Astrocyte of the spinal cord (primary cell): ENCODE data around the gene CHMP1B.

Experiments used
- DNase-seq: peaks from one replicate; pipeline ENCODE4 v3.0.0; 2011; ENCODE audit warnings: low read depth, low spot score
- H3K4me3 ChIP-seq: 2 replicates; pipeline ENCODE4 v1.5.1; 2011; ENCODE audit warnings: low read depth, mild to moderate bottlenecking, low read length, moderate library complexity
- in situ Hi-C: cut with HindIII; loops from 2 replicates; pipeline ENCODE4 v1.10.0; 2017; ENCODE audit warnings: low sequenced_read_pairs
- TF ChIP-seq, protein P1 (sequence below): IDR thresholded peaks from 2 replicates; pipeline ENCODE4 v1.5.1; 2012; ENCODE audit warnings: low read depth, mild to moderate bottlenecking, low read length, inconsistent platforms

CHMP1B gene

GRCh38 chr18:11862468-11863137 is 11.4 kb downstream of the CHMP1B start:
- DNase-seq, result no peak
- in situ Hi-C loops, result no loop called here
- TF ChIP-seq, protein P1, sequence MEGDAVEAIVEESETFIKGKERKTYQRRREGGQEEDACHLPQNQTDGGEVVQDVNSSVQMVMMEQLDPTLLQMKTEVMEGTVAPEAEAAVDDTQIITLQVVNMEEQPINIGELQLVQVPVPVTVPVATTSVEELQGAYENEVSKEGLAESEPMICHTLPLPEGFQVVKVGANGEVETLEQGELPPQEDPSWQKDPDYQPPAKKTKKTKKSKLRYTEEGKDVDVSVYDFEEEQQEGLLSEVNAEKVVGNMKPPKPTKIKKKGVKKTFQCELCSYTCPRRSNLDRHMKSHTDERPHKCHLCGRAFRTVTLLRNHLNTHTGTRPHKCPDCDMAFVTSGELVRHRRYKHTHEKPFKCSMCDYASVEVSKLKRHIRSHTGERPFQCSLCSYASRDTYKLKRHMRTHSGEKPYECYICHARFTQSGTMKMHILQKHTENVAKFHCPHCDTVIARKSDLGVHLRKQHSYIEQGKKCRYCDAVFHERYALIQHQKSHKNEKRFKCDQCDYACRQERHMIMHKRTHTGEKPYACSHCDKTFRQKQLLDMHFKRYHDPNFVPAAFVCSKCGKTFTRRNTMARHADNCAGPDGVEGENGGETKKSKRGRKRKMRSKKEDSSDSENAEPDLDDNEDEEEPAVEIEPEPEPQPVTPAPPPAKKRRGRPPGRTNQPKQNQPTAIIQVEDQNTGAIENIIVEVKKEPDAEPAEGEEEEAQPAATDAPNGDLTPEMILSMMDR, result no peak
- no peak overlapping the region for H3K4me3 ChIP-seq

DNA sequence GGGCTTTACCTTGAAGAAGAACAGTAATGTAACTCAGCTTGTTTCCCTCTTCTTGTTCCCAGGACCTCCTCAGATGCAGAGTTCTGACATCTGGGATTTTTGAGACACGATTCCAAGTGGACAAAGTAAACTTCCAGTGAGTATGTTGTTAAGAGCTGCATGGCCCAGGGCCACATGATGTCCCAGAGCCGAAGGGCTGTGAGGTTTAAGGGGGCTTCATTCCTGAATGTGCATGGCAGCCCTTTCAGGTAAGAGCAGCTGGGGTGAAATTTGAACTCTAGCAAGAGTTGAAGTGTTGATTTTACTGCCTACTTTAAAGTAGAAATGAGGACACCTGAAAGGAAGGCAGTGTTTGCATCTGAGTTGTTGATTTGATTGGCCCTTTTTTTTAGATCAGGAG is 13.3 kb downstream of the CHMP1B start:
- no peak for DNase-seq
- TF ChIP-seq, protein P1, result no peak
- H3K4me3 ChIP-seq, result no peak overlapping the region
- in situ Hi-C loops, result no loop called here

DNA sequence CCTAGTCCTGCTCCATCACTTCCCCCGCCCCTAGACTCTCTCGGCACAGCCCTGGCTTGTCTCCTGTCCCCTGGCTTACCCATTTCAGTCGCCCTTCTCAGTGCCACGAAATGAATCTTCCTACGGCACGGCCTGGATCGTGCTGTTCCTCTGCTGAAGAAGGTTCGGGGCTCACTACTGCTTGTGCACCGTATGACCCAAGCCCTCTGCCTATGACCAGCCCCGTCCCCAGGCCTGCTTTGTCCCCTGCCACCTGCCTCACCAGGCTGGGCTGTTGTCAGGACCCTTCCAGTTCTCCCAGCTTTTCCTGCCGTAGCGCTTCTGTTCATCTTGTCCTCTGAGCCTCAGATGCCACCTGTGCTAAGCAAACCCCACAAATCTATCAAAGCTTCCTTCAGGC is 13.9 kb downstream of the CHMP1B start:
- in situ Hi-C loops, result no loop called here
- H3K4me3 ChIP-seq, result no peak overlapping the region
- TF ChIP-seq, protein P1, result no peak
- no peak for DNase-seq

GRCh38 chr18:11866329-11866728 is 15.1 kb downstream of the CHMP1B start:
- TF ChIP-seq, protein P1, result no peak
- in situ Hi-C loops, result no loop called here
- no peak for DNase-seq
- no peak overlapping the region for H3K4me3 ChIP-seq

GRCh38 chr18:11866764-11867163 is 15.6 kb downstream of the CHMP1B start:
- DNase-seq, result no peak
- in situ Hi-C loops, result no loop called here
- H3K4me3 ChIP-seq, result no peak overlapping the region
- TF ChIP-seq, protein P1, result no peak

DNA sequence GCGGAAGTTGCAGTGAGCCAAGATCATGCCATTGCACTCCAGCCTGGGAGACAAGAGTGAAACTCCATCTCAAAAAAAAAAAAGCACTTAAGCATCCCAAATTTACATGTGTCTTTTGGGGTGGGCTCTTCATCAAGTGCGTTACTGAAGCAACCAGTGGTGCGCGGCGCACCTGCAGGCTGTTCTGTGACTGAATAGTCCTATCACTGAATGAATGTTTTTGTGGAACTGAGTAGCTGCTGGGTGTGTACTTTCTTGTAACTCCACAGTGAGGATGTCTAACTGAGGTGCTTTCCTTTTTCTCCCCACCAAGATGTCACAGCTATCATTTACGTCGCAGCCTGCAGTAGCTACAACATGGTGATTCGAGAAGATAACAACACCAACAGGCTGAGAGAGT is 17.0 kb downstream of the CHMP1B start:
- TF ChIP-seq, protein P1, result no peak
- DNase-seq, result no peak
- in situ Hi-C loops, result no loop called here
- no peak overlapping the region for H3K4me3 ChIP-seq
